Measurements from ENCODE around the gene ADGRB3.

The ADGRB3 gene

GRCh38 chr6:68649669-68650068, 14.6 kb downstream of the ADGRB3 start:
- no peaks in the 10 kb centered on the region for H3K27me3 ChIP-seq (ENCODE audit: control insufficient read depth, insufficient read depth, low read length)
- H3K36me3 ChIP-seq (ENCODE audit: control insufficient read depth, insufficient read depth, low read length): no peaks in the 10 kb centered on the region
- no peak overlapping the region for H3K27ac ChIP-seq (ENCODE audit: low read depth, low read length)
- no peaks in the 10 kb centered on the region for H3K9me3 ChIP-seq (ENCODE audit: control insufficient read depth, insufficient read depth, low read depth, low read length)
- H3K9ac ChIP-seq (ENCODE audit: low read length): no peak overlapping the region
- no peak overlapping the region for H3K4me3 ChIP-seq (ENCODE audit: low read depth, low read length)
- peaks cover 4% of the 10 kb centered on the region; the same call in 1 of the 2 replicates for H3K4me1 ChIP-seq (ENCODE audit: control insufficient read depth, insufficient read depth, low read length)

DNA sequence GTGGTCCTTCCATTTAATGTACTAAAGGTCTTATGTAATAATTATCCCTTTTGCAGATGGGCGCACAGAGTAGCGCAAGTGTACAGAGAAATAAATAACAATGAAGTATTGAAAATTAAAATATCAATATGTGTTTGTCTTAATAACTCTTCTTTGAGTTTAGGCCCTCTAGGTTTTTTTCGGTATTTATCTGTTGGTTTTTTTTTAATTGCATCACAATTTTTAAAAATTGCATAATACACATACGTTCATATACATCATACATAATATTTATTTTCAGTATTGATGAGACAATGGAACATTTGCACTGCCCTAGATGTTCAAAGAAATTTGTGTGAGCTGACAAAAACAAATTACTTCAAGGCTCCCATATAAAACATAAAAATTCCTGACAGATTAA, 15.1 kb downstream of the ADGRB3 start:
- Histone ChIP-seq H3K9ac (ENCODE audit: low read length) (no peak overlapping the region), H3K4me3 (ENCODE audit: low read depth, low read length) (no peak overlapping the region), H3K36me3 (ENCODE audit: control insufficient read depth, insufficient read depth, low read length) (no peaks in the 10 kb centered on the region), H3K4me1 (ENCODE audit: control insufficient read depth, insufficient read depth, low read length) (peaks cover 4% of the 10 kb centered on the region; the same call in 1 of the 2 replicates), H3K27ac (ENCODE audit: low read depth, low read length) (no peak overlapping the region), H3K9me3 (ENCODE audit: control insufficient read depth, insufficient read depth, low read depth, low read length) (no peaks in the 10 kb centered on the region), H3K27me3 (ENCODE audit: control insufficient read depth, insufficient read depth, low read length) (no peaks in the 10 kb centered on the region)

DNA sequence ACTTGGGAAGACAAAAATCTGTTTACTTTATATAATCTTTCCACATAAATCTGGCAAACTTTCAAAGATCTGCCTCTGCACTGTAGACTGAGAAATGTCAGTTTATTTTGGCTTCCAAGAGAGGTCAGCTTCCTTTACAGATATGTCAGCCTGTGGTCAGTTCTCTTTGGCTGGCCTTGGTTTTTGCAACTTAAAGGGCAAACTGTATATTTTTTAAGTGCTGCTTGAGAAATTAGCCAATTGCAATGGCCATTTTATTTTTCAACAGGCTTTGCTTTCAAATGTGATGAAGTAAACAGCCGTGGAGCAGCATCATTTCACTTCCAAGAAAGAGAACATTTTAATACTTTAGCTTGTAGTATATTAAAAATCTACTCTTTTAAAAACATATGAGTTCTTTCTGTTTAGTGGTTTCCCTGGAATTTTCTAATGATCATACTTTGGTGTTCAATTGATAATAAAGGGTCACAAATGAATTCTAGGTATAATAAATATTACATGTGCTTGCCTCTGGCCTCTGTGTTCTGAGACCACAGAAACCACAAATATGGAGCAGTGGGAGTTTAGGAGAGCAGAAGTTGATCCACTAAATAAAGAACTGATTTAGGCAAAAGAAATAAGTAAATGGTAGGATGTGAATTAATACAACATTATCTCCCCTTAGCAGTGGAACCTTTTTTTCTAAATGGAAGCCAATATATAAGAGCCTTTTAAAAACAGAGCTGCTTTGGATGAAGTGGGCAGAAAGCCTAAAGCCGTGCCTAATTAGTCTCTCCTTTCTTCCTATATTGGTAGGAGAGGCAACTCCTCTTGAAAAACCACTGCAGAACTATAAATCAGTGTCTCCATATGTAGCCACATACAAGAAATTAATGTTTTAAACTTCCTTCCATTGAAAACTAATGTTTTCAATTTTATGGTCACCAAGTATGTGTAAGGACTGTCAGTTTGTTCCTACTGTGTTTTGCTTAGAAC, 16.2 kb downstream of the ADGRB3 start:
- H3K9me3 ChIP-seq (ENCODE audit: control insufficient read depth, insufficient read depth, low read depth, low read length): no peaks in the 10 kb centered on the region
- H3K27me3 ChIP-seq (ENCODE audit: control insufficient read depth, insufficient read depth, low read length): no peaks in the 10 kb centered on the region
- H3K27ac ChIP-seq (ENCODE audit: low read depth, low read length): no peak overlapping the region
- peaks cover 4% of the 10 kb centered on the region; the same call in 1 of the 2 replicates for H3K4me1 ChIP-seq (ENCODE audit: control insufficient read depth, insufficient read depth, low read length)
- H3K36me3 ChIP-seq (ENCODE audit: control insufficient read depth, insufficient read depth, low read length): no peaks in the 10 kb centered on the region
- H3K4me3 ChIP-seq (ENCODE audit: low read depth, low read length): no peak overlapping the region
- no peak overlapping the region for H3K9ac ChIP-seq (ENCODE audit: low read length)

DNA sequence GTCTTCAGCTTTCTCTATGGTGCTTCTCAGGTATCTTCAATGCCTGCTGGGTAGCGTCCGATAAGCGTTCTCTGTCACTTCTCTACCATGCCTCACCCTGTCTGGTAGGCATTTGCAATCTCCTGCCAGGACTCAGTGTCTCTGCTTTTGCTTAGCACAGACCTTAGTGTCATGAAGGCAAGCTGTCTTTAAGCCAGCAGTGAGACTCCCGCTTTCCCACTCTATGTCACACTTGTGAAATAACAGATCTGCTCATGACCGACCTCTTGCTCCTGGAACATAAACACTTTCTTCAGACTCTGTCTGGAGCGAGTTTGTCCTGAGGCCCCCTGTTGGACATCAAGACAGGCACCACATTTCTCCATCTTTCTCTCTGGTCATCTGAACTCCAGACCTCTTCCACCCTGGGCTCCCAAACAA, 17.0 kb downstream of the ADGRB3 start:
- Histone ChIP-seq H3K9ac (ENCODE audit: low read length) (no peak overlapping the region), H3K4me3 (ENCODE audit: low read depth, low read length) (no peak overlapping the region), H3K27ac (ENCODE audit: low read depth, low read length) (no peak overlapping the region), H3K9me3 (ENCODE audit: control insufficient read depth, insufficient read depth, low read depth, low read length) (no peaks in the 10 kb centered on the region), H3K4me1 (ENCODE audit: control insufficient read depth, insufficient read depth, low read length) (peaks cover 4% of the 10 kb centered on the region; the same call in 1 of the 2 replicates), H3K36me3 (ENCODE audit: control insufficient read depth, insufficient read depth, low read length) (no peaks in the 10 kb centered on the region), H3K27me3 (ENCODE audit: control insufficient read depth, insufficient read depth, low read length) (no peaks in the 10 kb centered on the region)

DNA sequence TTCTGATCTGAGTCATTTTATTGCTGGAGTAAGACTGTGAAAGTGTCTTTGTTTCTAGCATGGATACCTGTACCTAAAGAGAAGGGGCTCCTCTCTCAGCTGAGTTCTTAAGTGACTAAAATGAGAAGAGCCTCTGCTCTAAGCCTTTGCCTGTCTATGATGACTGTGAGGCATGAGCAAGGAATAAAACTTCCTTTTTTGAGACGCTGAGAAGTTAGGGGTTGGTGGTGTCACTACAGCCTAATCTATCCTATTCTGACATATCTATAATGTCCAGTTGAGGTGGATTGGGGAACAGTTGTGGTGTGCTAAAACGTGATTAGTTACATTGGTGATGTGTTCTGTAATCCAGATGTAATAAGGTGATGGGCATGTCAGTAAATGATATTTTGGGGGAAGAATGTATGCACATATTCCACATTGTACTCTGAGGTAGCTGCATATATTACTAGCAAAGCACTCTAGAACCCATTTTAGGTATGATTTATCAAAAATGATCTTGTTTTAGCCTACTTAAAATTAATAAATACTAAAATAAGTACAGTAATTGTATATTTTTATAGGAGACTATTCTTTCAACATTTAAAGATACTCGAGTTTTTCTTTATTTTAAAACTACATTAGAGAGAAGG, 18.1 kb downstream of the ADGRB3 start:
- no peak overlapping the region for H3K4me3 ChIP-seq (ENCODE audit: low read depth, low read length)
- peaks cover 4% of the 10 kb centered on the region; the same call in 1 of the 2 replicates for H3K4me1 ChIP-seq (ENCODE audit: control insufficient read depth, insufficient read depth, low read length)
- H3K9ac ChIP-seq (ENCODE audit: low read length): no peak overlapping the region
- no peaks in the 10 kb centered on the region for H3K9me3 ChIP-seq (ENCODE audit: control insufficient read depth, insufficient read depth, low read depth, low read length)
- no peaks in the 10 kb centered on the region for H3K27me3 ChIP-seq (ENCODE audit: control insufficient read depth, insufficient read depth, low read length)
- no peaks in the 10 kb centered on the region for H3K36me3 ChIP-seq (ENCODE audit: control insufficient read depth, insufficient read depth, low read length)
- no peak overlapping the region for H3K27ac ChIP-seq (ENCODE audit: low read depth, low read length)

- Histone ChIP-seq H3K4me3 (ENCODE audit: low read depth, low read length) (no peak overlapping the region), H3K27ac (ENCODE audit: low read depth, low read length) (no peak overlapping the region), H3K36me3 (ENCODE audit: control insufficient read depth, insufficient read depth, low read length) (no peaks in the 10 kb centered on the region), H3K4me1 (ENCODE audit: control insufficient read depth, insufficient read depth, low read length) (peaks cover 4% of the 10 kb centered on the region; the same call in 1 of the 2 replicates), H3K27me3 (ENCODE audit: control insufficient read depth, insufficient read depth, low read length) (no peaks in the 10 kb centered on the region), H3K9ac (ENCODE audit: low read length) (no peak overlapping the region), H3K9me3 (ENCODE audit: control insufficient read depth, insufficient read depth, low read depth, low read length) (no peaks in the 10 kb centered on the region)
These were observed 18.6 kb downstream of the ADGRB3 start for GRCh38 chr6:68653706-68654089.

DNA sequence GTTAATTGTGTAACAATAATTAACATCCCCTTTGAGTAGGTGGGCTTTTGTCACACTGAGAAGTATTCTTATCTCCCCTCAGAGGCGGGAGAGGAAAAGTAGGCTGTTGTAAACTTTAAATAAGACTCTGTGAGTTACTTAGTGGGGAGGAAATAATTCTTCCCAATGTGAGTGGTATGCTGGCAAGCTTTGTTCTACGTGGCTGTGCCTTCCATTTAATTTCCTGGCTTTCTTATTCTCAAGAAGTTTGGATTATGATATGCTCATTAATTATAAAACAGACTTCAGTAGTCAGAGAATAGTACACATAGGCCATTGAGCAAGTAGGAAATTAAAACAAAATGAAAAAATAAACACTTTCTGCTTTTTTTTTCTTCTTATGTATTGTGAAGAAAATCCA, 19.1 kb downstream of the ADGRB3 start:
- Histone ChIP-seq H3K36me3 (ENCODE audit: control insufficient read depth, insufficient read depth, low read length) (no peaks in the 10 kb centered on the region), H3K4me1 (ENCODE audit: control insufficient read depth, insufficient read depth, low read length) (peaks cover 4% of the 10 kb centered on the region; the same call in 1 of the 2 replicates), H3K4me3 (ENCODE audit: low read depth, low read length) (no peak overlapping the region), H3K27ac (ENCODE audit: low read depth, low read length) (no peak overlapping the region), H3K9me3 (ENCODE audit: control insufficient read depth, insufficient read depth, low read depth, low read length) (no peaks in the 10 kb centered on the region), H3K9ac (ENCODE audit: low read length) (no peak overlapping the region), H3K27me3 (ENCODE audit: control insufficient read depth, insufficient read depth, low read length) (no peaks in the 10 kb centered on the region)

DNA sequence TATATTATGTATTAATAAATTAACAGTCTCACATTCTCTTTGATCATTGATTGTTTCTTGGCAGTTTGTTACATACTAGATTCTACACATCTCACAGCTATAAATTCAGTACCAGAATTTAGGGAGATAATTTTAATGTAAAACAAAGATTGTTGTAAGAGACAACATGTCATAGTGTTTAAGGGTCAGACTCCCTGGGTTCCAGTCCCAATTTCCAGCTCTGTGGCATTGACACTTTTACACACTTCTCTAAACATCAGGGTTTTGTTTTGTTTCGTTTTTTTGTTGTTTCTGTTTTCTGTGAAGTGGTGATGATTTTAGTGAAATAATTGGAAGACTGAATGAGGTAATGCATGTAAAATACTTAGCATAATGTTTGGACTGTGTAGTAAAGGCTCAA, 19.9 kb downstream of the ADGRB3 start:
- Histone ChIP-seq H3K4me1 (ENCODE audit: control insufficient read depth, insufficient read depth, low read length) (no peaks in the 10 kb centered on the region), H3K27ac (ENCODE audit: low read depth, low read length) (no peak overlapping the region), H3K9ac (ENCODE audit: low read length) (no peak overlapping the region), H3K9me3 (ENCODE audit: control insufficient read depth, insufficient read depth, low read depth, low read length) (no peaks in the 10 kb centered on the region), H3K36me3 (ENCODE audit: control insufficient read depth, insufficient read depth, low read length) (no peaks in the 10 kb centered on the region), H3K4me3 (ENCODE audit: low read depth, low read length) (no peak overlapping the region), H3K27me3 (ENCODE audit: control insufficient read depth, insufficient read depth, low read length) (no peaks in the 10 kb centered on the region)

DNA sequence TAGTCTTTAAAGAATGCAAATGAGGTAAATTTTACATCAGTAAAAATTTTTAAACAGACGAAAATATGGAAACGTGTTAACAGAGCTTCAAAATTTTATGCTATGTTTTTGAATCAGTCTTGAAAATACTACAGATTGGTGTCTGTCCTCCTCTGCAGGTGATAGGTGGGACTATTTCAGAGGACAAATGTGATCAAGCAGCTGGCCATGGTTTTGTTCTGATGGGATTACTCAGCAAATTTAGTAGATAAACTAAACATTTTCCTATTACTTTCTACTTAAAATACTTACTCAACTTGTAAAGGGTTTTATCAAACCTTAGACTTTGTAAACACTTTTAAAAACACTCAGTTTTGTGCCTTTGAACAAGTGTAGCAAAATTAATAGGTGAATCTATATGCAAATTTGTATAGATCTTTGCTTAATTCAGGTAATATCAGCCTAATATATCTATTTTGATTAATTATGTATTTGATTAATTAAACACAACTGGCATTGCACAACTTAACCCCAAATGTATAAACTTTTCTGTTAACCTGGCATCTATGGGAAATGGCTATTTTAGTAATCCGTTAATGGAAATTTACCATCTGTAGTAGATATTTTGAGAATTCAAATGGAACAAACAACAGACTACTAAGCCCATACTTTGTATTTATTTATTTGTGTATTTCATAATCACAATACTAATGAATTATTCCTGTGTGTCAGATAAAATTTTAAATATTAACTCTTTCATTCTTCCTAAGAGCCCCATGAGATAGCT, 22.5 kb downstream of the ADGRB3 start:
- Histone ChIP-seq H3K4me3 (ENCODE audit: low read depth, low read length) (no peak overlapping the region), H3K9me3 (ENCODE audit: control insufficient read depth, insufficient read depth, low read depth, low read length) (no peaks in the 10 kb centered on the region), H3K4me1 (ENCODE audit: control insufficient read depth, insufficient read depth, low read length) (no peaks in the 10 kb centered on the region), H3K27me3 (ENCODE audit: control insufficient read depth, insufficient read depth, low read length) (no peaks in the 10 kb centered on the region), H3K27ac (ENCODE audit: low read depth, low read length) (no peak overlapping the region), H3K36me3 (ENCODE audit: control insufficient read depth, insufficient read depth, low read length) (no peaks in the 10 kb centered on the region), H3K9ac (ENCODE audit: low read length) (no peak overlapping the region)

DNA sequence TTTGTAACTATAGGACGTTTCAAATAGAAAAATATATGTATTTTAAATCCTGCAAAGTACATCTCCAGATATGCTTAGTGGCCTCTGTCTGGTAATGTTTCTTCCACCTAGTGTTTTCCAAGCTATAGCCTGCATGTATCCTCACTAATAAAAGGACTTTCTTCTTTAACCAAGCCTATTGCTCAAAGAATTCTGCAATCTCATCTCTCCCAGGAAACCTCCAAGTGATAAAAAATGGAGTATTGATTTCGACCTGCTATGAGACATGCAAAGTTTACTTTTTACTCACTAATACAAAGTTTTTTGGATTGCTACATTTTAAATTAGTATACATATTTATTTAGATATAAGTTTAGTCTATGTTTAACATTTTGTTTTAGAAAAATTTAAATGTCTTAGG, 23.3 kb downstream of the ADGRB3 start:
- Histone ChIP-seq H3K4me3 (ENCODE audit: low read depth, low read length) (no peak overlapping the region), H3K9ac (ENCODE audit: low read length) (no peak overlapping the region), H3K4me1 (ENCODE audit: control insufficient read depth, insufficient read depth, low read length) (no peaks in the 10 kb centered on the region), H3K27ac (ENCODE audit: low read depth, low read length) (no peak overlapping the region), H3K9me3 (ENCODE audit: control insufficient read depth, insufficient read depth, low read depth, low read length) (no peaks in the 10 kb centered on the region), H3K36me3 (ENCODE audit: control insufficient read depth, insufficient read depth, low read length) (no peaks in the 10 kb centered on the region), H3K27me3 (ENCODE audit: control insufficient read depth, insufficient read depth, low read length) (no peaks in the 10 kb centered on the region)

Data from HUES6 (cell line).